CD4-positive, CD25-positive, alpha-beta regulatory T cell (primary cell): ENCODE measurements around the gene HSPB1. TPM values are rescaled to one million over a fixed set of nuclear protein-coding genes. Genes with fewer than 3 reads are reported as not detected.
"Not testable (repeated sequence)": the region's sequence is repeated elsewhere in the genome, so short reads cannot be mapped to it uniquely, and the experiment has no call there.

ENCODE experiments used
- ATAC-seq, 2 donors: fragments of 150-1000 bp; cut with Tn5 transposase; one replicate each; pipeline ENCODE4 v1.10.0; 2021; ENCODE audit warnings: low read depth in 2 of 2, moderate number of reproducible peaks in 2 of 2, moderate library complexity in 1 of 2
- DNase-seq, 3 donors: peaks; one replicate each; pipeline versions ENCODE4 v3.0.0 to v3.0.0-alpha.2; 2012 to 2022; ENCODE audit warnings: mixed read lengths in 1 of 3
- H3K27ac ChIP-seq: one replicate; pipeline ENCODE4 v1.7.0; 2013; ENCODE audit warnings: mild to moderate bottlenecking, low read length; ENCODE audit not compliant: insufficient read depth, poor library complexity, severe bottlenecking
- H3K27me3 ChIP-seq: one replicate; pipeline ENCODE4 v1.7.0; 2013; ENCODE audit warnings: low read length; ENCODE audit not compliant: control insufficient read depth, insufficient read depth
- H3K36me3 ChIP-seq: one replicate; pipeline ENCODE4 v1.7.0; 2013; ENCODE audit warnings: mild to moderate bottlenecking, low read length, moderate library complexity; ENCODE audit not compliant: control insufficient read depth, insufficient read depth
- H3K4me1 ChIP-seq: 2 replicates; pipeline ENCODE4 v1.7.0; 2013; ENCODE audit warnings: mild to moderate bottlenecking, low read length; ENCODE audit not compliant: insufficient read depth, control insufficient read depth, poor library complexity, severe bottlenecking
- H3K4me3 ChIP-seq: one replicate; pipeline ENCODE4 v1.7.0; 2013; ENCODE audit warnings: low read depth, mild to moderate bottlenecking, low read length, moderate library complexity
- H3K9me3 ChIP-seq, 2 experiments: 1 replicate in 1 of 2; 2 replicates in 1 of 2; pipeline ENCODE4 v1.7.0; 2013; ENCODE audit warnings: low read length in 2 of 2, mild to moderate bottlenecking in 1 of 2, moderate library complexity in 1 of 2; ENCODE audit not compliant: control insufficient read depth in 2 of 2
- H3K27ac Mint-ChIP-seq, 3 donors: one replicate each; pipeline ENCODE4 v1.8.0; 2020 to 2022; ENCODE audit warnings: mild to moderate bottlenecking in 3 of 3, mixed read lengths in 3 of 3, moderate library complexity in 2 of 3
- H3K27me3 Mint-ChIP-seq: one replicate; pipeline ENCODE4 v1.8.0; 2022; ENCODE audit warnings: mild to moderate bottlenecking, mixed read lengths
- H3K36me3 Mint-ChIP-seq: one replicate; pipeline ENCODE4 v1.8.0; 2020; ENCODE audit warnings: mixed read lengths
- H3K4me1 Mint-ChIP-seq, 4 donors: one replicate each; pipeline ENCODE4 v1.8.0; 2020 to 2022; ENCODE audit warnings: mixed read lengths in 4 of 4, mild to moderate bottlenecking in 1 of 4
- H3K4me3 Mint-ChIP-seq, 4 donors: one replicate each; pipeline ENCODE4 v1.8.0; 2020 to 2022; ENCODE audit warnings: mild to moderate bottlenecking in 4 of 4, mixed read lengths in 4 of 4, moderate library complexity in 3 of 4
- H3K9me3 Mint-ChIP-seq, 7 donors: one replicate each; pipeline ENCODE4 v1.8.0; 2020 to 2022; ENCODE audit warnings: mixed read lengths in 7 of 7, mild to moderate bottlenecking in 3 of 7, moderate library complexity in 2 of 7
- polyA plus RNA-seq, 4 donors: library from polyadenylated mRNA; unstranded; fragments of 300-500 nt; fragmentation: Illumina TruSeq; gene quantifications; one replicate each; pipeline ENCODE4 v1.2.3, GENCODE V29; 2021
- total RNA-seq: library from RNA; stranded (reverse); gene quantifications from one replicate; pipeline ENCODE4 v1.2.3, GENCODE V29; 2022

Gene HSPB1
- total and polyA plus RNA-seq, 5 donors from 2014 or later, result 23.0 to 81.2 (median 51.0) TPM

GRCh38 chr7:76303202-76304147 is 1.0 kb downstream of the HSPB1 start:
- no peaks in the 10 kb centered on the region for H3K27me3 ChIP-seq
- peak; percentile 43 to 47 for ATAC-seq
- Mint-ChIP-seq H3K36me3 (no peaks in the 10 kb centered on the region), H3K27me3 (peaks cover 5% of the 10 kb centered on the region), H3K27ac (peak overlapping the region; percentile 76 to 93 (median 92)), H3K4me1 (peaks cover 0 to 19% (median 10%) of the 10 kb centered on the region in 4 donors), H3K4me3 (peak overlapping the region; percentile 89 to 94 (median 94)), H3K9me3 (peaks cover 0 to 1% (median 0%) of the 10 kb centered on the region in 7 donors)
- H3K36me3 ChIP-seq, result no peaks in the 10 kb centered on the region
- H3K4me3 ChIP-seq, result peak overlapping the region; percentile 55
- peaks cover 15% of the 10 kb centered on the region for H3K4me1 ChIP-seq
- peak overlapping the region; percentile 66 for H3K27ac ChIP-seq
- H3K9me3 ChIP-seq, result no peaks in the 10 kb centered on the region
- DNase-seq, result peak; percentile 70 to 77 (median 76)

GRCh38 chr7:76304888-76305375 is 2.5 kb downstream of the HSPB1 start:
- DNase-seq (no peak), ATAC-seq (no peak)
- Histone ChIP-seq H3K9me3 (no peaks in the 10 kb centered on the region), H3K36me3 (no peaks in the 10 kb centered on the region), H3K4me3 (no peak overlapping the region), H3K27ac (no peak overlapping the region), H3K27me3 (no peaks in the 10 kb centered on the region), H3K4me1 (peaks cover 15% of the 10 kb centered on the region)
- peaks cover 5% of the 10 kb centered on the region for H3K27me3 Mint-ChIP-seq
- no peaks in the 10 kb centered on the region for H3K36me3 Mint-ChIP-seq
- H3K4me3 Mint-ChIP-seq, result peak overlapping the region in 3 of 4 donors; percentile 86 to 94 (median 93)
- peak overlapping the region in 2 of 3 donors; percentile 18 to 92 for H3K27ac Mint-ChIP-seq
- peaks cover 0 to 19% (median 10%) of the 10 kb centered on the region in 4 donors for H3K4me1 Mint-ChIP-seq
- H3K9me3 Mint-ChIP-seq, result peaks cover 0 to 1% (median 0%) of the 10 kb centered on the region in 7 donors

- H3K27ac ChIP-seq, ATAC-seq, H3K4me3 Mint-ChIP-seq, DNase-seq, H3K9me3 Mint-ChIP-seq, H3K36me3 Mint-ChIP-seq, H3K4me1 ChIP-seq, H3K27me3 ChIP-seq, H3K27me3 Mint-ChIP-seq, H3K36me3 ChIP-seq, H3K9me3 ChIP-seq, H3K4me3 ChIP-seq, H3K27ac Mint-ChIP-seq: not testable (repeated sequence)
- peaks cover 0 to 12% (median 3%) of the 10 kb centered on the region in 4 donors for H3K4me1 Mint-ChIP-seq
These were observed 6.4 kb downstream of the HSPB1 start for GRCh38 chr7:76308874-76309273.

GRCh38 chr7:76309341-76310101 is 7.0 kb downstream of the HSPB1 start:
- H3K4me3 Mint-ChIP-seq, H3K36me3 Mint-ChIP-seq, H3K4me1 ChIP-seq, H3K36me3 ChIP-seq, H3K27me3 ChIP-seq, H3K27ac ChIP-seq, H3K27ac Mint-ChIP-seq, ATAC-seq, DNase-seq, H3K9me3 ChIP-seq, H3K27me3 Mint-ChIP-seq, H3K4me3 ChIP-seq, H3K9me3 Mint-ChIP-seq: not testable (repeated sequence)
- H3K4me1 Mint-ChIP-seq, result peaks cover 0 to 12% (median 4%) of the 10 kb centered on the region in 4 donors

GRCh38 chr7:76310102-76310957 is 7.9 kb downstream of the HSPB1 start:
- H3K9me3 ChIP-seq, result no peaks in the 10 kb centered on the region
- no peaks in the 10 kb centered on the region for H3K27me3 ChIP-seq
- H3K4me1 ChIP-seq, result peaks cover 6% of the 10 kb centered on the region
- H3K36me3 ChIP-seq, result no peaks in the 10 kb centered on the region
- peaks cover 0 to 10% (median 4%) of the 10 kb centered on the region in 4 donors for H3K4me1 Mint-ChIP-seq
- H3K27me3 Mint-ChIP-seq, result peaks cover 5% of the 10 kb centered on the region
- H3K4me3 Mint-ChIP-seq, result peak overlapping the region in 1 of 4 donors; percentile 15
- no peaks in the 10 kb centered on the region for H3K9me3 Mint-ChIP-seq
- no peaks in the 10 kb centered on the region for H3K36me3 Mint-ChIP-seq
- no peak overlapping the region for H3K4me3 ChIP-seq
- H3K27ac Mint-ChIP-seq, result no peak overlapping the region
- no peak overlapping the region for H3K27ac ChIP-seq
- ATAC-seq, result no peak
- DNase-seq, result no peak

GRCh38 chr7:76311838-76312237 is 9.4 kb downstream of the HSPB1 start:
- H3K4me1 ChIP-seq, H3K27me3 Mint-ChIP-seq, H3K36me3 Mint-ChIP-seq, H3K36me3 ChIP-seq, H3K9me3 ChIP-seq, H3K4me3 ChIP-seq, H3K27ac Mint-ChIP-seq, H3K4me3 Mint-ChIP-seq, ATAC-seq, H3K27me3 ChIP-seq, H3K27ac ChIP-seq, H3K9me3 Mint-ChIP-seq, DNase-seq: not testable (repeated sequence)
- peaks cover 0 to 10% (median 4%) of the 10 kb centered on the region in 4 donors for H3K4me1 Mint-ChIP-seq
